ENCODE results near the gene PTGR1.

PTGR1 gene

DNA sequence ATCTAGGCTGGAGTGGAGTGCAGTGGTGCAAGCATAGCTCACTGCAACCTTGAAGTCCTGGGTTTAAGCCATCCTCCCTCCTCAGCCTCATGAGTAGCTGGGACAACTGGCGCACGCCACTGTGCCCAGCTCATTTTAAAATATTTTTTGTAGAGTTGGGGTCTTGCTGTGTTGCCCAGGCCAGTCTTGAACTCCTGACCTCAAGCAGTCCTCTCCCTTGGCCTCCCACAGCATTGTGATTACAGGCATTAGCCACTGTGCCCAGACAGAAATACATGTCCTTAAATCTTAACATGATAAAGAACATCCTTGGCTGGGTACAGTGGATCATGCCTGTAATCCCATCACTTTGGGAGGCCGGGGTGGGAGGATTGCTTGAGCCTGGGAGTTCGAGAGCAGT is 67.7 kb downstream of the PTGR1 start:
- DNase-seq: no peak

DNA sequence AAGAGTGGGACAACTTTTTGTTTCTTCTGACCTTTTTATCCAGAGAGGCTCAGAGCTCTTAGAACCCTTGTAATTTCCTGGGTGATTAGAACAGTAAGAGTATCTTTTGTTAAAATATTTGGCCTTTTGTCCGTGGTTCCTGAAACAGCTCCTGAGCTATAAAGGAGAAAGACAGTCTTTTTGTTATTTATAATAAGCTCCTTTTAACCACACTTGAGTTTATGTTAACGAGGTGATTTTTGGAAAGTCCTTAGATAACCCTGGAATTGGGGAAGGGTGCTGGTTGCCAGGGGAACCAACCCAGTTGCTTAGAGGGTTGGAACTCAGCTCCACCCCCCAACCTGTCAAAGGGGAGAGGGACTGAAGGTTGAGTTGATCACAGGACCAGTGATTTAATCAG is 69.7 kb downstream of the PTGR1 start:
- DNase-seq: no peak

DNA sequence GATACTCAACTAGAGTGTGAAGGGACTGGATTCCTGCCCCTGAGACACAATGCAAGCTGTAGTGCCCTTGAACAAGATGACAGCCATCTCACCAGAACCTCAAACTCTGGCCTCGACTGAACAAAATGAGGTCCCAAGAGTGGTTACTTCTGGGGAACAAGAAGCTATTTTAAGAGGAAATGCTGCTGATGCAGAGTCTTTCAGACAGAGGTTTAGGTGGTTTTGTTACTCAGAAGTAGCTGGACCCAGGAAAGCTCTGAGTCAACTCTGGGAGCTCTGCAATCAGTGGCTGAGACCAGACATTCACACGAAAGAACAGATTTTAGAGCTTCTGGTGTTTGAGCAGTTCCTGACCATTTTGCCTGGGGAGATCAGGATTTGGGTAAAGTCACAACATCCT is 72.1 kb downstream of the PTGR1 start:
- DNase-seq: no peak

DNA sequence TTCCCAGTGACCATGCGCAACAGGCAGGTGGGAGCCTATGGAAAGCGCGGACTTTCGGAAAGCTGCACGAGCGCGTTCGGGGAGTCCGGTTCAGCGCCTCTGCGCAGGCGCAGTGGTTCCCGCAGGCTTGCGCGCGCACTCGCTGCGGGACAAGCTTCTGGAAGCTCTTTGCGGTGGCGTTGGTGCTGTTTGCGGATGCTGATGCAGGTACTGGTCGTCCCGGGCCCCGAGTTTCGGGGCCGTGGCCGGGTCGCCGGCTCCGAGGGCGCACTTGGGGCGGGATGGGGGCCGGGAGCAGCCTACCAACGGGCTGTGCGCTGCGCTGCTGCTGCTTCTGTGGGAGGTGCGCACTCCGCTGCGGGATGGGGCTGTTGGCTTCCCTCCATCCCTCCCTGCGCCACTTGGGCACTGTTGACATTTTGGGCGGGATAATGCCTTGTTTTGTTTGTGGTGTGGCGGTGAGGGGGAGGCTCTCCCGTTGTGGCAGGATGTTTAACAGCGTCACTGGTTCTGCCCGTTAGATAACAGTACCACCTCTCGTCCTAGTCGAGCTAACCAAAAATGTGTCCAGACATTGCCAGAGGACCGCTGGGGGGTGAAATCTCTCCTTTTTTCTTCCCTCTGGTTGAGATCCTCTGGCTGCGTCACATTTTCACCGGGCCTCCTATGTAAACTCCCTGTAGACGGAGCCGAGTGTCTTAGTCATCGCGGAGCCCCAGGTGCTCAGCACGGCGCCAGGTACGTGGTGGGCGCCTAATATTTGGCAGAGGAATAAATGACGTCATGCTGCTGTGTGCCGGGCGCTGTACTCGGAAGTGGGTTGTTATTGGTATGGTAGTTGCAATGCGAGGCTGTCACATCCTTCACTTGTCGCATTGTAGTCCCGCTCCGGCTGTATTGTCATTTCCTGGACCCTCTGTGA is 74.1 kb downstream of the PTGR1 start, which contains the start of gene ZNF483:
TSS of gene ZNF483 (plus strand) at position 124 of the 922 bp plus-strand sequence. CDS start 2,217 bp downstream, outside the sequence.
- peak; percentile 50 for DNase-seq

DNA sequence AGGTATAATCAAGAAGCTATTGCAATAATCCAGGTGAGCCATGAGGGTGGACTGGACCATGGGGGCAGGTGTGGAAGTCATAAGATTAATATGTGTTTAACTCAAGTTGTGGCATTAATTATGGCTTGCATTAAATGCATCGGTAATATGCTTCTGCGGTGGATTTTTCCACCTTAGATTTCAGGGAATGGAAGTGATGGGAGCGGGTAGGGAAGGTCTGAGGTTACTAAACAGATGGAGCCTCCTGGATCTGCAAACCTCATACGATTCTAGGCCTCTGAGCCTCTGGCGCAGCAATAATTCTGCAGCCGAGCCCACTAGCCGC is 74.8 kb downstream of the PTGR1 start:
- no peak for DNase-seq

DNA sequence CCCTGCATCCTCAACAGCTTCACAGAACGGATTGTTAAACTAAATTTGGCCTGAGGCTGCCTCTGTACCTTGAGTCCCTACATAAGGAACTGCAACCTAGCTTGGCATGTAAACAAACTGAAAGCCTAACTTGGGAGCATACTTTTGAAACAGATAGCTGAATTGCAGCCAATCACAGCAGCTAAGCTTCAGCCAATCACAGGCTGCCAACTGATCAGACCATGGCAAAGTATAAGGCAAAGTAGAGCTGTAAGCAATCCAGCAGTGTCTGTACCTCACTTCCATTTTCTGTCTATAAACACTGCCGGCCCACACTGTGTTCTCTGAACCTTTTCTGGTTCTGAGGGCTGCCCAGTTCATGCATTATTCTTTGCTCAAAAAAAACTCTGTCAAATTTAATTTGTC is 83.4 kb downstream of the PTGR1 start:
- DNase-seq: no peak

DNA sequence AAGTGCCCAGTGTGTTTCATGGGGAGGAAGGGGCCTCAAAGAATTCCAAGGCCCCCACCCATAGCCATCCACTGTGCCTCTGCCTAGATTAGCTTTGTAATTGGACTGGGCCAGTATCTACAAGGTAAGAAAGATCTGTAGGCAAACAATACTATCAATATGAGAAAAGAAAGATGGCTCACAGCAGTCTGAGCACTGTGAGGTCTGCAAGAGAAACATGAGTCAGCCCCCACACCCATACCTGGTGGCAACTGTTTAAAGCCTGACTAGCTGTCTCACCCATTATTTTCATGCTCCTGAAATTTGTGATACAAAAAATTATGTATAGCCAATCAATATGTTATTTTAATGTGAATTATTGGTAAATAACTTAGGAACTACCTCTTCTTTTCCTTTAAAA is 84.5 kb downstream of the PTGR1 start:
- no peak for DNase-seq
